ENCODE data around the gene NRXN3.

NRXN3 gene

DNA sequence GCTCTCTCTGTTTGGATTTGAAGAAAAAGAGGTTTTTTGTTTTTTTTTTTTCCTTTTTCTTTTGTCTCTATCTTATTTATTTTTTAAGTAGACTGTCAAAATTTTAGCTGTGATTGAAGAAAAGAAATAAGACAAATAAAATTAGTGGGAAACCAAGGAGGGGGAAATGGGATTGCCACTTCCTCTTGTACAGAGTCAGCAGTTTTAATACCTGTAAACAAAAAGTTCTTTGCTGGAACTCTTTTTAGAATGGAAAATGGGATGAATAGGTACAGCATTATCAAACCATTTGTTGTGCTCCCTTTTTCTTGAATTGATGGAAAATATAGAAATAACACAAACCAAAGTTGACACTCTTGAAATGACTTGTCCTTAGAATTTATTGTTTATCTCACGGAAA lies 1360.4 kb downstream of the NRXN3 start:
- no peak for DNase-seq (ENCODE audit: low read depth in 2 of 2)

DNA sequence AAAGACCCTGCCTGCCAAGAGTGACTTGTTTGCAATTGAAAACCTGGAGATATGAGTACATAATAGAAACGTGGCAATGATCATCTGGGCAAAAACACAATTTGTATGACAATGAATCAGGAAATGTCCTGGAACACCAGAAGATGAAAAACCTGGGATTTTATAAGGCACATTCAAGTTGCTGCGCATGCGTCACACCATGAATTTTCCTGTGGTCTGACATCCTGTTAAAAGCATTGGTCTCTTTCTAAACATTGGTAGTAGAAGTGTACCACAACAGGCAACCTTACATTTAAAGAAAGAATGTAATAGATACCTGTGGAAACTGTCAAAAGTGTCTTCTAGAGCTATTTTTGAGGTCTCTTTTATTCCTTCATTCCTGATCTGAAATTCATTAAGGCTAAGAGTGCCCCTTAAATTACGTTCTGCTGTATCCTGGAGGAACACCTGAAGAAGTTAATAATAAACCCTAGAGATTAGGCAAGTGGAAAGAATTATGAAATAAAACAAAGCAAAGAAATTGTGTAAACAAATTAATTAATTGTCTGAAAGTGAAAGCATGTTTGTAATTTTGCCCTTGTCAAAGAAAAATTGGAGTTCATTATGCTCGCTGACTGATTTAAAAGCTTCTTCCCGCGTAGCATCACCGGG lies 1364.7 kb downstream of the NRXN3 start:
- no peak for DNase-seq (ENCODE audit: low read depth in 2 of 2)

DNA sequence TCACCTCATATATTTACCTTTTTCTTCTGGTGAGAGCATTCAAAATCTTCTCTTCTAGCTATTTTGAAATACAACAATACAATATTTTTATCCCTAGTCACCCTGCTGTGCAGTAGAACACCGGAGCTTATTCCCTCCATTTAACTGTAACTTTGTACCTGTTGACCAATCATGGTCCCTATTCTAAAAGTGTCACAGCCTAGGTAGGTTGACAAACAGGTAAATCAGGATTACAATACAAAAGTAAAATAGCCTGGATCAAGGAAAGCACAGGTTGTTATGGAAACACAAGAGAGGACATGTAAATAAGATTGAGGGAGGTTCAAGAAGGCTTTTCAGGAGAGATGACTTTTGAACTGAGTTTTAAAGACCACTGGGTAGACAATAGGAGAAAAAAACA lies 1370.2 kb downstream of the NRXN3 start:
- DNase-seq (ENCODE audit: low read depth in 2 of 2), result no peak

DNA sequence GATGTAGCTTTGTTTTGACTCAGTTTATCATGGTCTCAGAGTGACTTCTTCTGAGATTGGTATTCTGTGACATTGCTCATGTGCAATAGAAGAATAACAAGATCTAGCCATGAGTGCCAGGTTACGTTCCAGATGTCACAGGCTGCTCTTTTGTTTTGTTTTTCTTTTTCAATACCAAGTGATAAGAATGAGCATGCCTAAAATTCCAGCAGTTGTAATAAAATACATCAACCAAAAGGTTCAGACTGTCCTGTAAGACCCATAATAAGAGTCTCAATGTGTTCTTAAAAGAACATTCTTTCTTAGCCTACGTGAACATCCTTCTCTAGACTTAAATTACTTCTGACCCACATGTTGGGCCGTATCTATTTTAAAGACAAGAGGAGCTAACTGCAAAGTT lies 1371.9 kb downstream of the NRXN3 start:
- no peak for DNase-seq (ENCODE audit: low read depth in 2 of 2)

DNA sequence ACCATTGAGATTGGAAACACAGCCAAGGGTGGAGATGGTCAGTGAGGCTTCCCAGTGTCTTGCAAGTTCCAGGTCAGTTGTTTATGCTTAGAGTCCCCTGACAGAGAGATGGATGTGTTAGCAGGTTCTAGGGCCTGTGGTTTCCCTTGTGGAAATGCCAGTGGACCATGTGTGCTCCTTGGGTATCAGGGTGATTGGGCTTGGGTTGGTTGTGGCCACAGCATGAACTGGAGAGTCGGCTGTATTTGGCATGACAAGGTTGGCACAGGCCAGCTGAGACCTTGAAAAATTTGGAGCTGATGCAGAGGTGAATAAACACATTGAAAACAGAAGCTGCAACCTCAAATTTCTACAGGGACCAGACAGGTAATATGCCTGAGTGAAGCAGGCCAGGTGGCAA lies 1373.2 kb downstream of the NRXN3 start:
- DNase-seq (ENCODE audit: low read depth in 2 of 2), result no peak

DNA sequence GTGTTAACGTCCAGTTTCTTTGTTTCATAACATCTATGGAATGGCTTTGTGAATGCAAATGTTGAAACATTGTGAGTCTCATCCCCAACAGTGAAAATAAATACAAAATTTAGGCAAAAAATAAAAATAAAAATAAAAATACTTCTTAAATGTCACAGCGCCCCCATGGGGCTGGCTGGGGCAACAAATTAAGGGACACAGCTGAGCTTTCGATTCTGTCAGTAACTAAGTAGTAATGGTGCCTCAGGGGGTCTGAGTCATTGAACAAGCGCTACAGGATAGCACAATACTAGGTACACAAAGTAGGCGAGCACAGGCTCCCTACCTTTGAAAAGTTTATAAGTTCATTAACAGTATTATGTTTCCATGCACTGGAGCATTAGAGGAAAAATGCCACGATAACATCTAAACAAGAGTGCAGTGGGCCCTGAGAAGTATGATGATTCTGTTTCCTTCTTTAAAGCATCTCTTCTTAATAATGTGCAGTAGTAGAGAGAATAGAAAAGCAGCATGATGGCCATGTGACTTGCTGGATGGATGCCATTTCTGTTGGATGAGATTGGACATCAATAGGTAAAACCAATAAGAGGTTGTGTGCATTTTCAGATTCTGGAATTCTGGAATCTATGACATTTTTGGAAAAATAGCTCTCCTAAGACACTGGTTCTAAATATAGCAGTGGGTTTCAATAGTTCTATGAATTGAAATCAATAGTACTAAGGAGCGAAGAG lies 1374.0 kb downstream of the NRXN3 start:
- DNase-seq (ENCODE audit: low read depth in 2 of 2), result no peak

DNA sequence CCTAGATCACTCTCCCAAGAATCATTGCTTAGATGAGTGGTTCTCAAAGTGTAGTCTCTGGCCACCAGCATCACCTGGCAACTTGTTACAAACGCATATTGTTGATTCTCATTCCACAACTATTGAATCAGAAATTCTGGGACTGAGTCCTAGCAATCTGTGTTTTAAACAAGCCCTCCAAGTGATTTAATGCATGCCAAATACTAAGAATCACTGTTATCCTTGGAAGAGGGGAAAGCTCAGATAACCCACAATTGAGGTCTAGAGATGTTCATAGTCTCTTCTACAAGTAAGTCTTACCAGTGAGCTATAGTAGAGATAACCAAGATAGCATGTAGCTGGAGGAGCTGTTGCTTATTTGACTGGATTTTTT lies 1374.5 kb downstream of the NRXN3 start:
- no peak for DNase-seq (ENCODE audit: low read depth in 2 of 2)

DNA sequence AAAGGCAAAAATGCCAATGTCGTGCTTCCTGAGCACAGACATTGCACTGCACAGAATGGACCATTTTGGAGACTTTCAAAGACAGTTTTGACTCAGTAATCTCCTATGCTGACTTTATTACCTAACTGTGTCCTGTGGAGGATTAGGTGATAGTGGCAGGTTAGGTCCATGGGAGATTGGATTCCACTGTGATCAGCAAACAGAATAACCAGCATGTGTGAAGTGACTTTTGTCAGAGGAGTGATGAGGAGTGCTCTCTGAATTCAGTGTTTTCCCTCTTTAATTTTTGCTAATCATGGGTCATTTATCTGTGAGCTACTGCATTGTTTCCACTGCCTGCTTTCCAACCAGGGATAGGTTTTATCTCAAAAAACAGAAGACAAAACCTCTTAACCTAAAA lies 1378.7 kb downstream of the NRXN3 start:
- no peak for DNase-seq (ENCODE audit: low read depth in 2 of 2)

DNA sequence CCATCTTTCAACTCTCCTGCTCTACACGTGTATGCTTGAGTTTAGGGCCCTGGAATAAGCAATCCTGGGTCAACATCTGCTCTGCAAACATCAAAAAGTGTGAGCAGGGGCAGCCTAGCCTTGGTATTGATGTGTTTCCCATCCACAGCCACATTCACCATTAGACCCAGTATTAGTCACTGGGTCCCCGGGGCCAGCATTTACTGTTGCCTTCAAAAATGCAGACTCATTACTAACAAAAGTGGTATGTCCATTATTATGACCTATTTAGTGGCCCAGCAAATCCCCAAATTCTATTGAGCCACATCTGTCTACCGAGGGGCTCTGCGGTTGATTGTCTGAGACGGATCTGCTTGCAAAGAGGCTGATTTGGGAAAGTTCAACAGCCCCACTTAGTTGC lies 1379.3 kb downstream of the NRXN3 start:
- no peak for DNase-seq (ENCODE audit: low read depth in 2 of 2)

DNA sequence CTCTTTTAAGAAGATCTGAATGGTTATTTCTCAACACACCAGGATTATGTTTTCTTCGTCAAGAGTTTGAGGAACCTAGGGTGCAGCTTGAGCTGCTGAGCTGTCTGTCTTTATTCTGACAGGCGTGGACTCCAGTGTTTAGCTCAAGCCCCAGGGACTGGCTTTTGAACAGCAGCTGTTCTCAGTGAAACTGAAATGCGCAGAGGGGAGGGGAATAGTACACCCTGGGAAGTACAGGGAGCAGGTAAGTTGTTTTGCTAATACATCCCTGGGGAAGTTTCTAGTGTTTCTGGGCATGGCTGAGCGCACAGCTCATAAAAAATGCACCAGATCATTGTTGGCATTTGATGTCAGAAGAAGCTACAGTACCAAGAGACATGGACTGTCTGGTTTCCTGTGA lies 1381.3 kb downstream of the NRXN3 start:
- DNase-seq (ENCODE audit: low read depth in 2 of 2), result no peak

DNA sequence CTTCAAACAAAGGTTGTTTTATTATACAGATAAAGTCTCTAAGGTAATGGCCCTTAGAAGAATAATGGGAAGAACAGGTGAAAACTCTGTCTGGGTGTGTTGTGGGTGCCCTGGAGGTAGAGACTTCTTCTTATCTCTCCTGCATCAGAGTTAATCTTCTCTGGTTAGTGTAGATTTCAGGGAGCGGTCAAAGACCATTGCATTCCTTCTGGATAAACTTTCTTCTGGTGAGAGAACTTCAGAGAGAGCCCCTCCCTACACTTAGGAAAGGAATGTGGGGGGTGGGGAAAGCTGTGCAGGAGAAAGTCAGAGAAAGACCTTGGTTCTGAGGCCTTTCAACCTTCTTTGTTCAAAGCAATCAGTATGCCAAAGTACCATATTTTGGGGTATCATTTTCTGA lies 1382.6 kb downstream of the NRXN3 start:
- no peak for DNase-seq (ENCODE audit: low read depth in 2 of 2)

DNA sequence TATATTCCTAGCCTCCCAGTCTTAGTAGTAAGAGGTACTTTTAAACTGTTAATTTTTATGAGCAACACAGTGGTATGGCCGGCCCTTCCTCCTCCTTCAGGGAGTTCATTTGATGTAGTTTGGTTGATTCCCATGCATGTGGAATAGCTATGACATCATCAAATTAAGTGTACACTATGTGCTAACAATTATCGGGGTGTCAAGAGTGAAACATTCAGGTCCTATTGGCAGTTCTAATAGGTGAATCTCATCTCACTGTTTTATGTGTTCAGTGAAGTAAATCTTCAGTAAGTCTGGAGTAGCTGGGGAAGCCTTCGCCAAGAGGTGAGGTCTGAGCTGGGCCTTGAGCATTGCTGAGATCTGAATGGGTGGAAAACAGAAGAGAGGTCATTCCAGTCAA lies 1384.6 kb downstream of the NRXN3 start:
- DNase-seq (ENCODE audit: low read depth in 2 of 2), result no peak

DNA sequence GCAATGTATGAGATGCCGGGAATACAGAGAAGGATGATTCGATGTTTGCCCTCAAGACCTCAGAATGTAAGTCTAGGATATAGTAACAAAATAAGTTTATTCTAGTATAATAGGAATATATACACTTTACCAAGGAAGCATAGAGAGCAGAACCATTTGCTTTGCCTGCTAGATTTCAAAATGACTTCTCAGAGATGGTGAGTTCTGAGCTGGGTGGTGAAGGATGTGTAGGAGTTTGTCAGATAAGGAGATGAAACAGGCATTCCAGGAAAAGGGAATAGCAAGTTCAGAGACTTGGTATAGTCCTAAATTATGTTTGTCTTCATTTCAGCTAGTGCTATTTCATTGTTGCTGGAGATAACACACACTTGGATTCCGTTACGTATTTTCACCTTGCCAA lies 1385.3 kb downstream of the NRXN3 start:
- DNase-seq (ENCODE audit: low read depth in 2 of 2), result no peak

DNA sequence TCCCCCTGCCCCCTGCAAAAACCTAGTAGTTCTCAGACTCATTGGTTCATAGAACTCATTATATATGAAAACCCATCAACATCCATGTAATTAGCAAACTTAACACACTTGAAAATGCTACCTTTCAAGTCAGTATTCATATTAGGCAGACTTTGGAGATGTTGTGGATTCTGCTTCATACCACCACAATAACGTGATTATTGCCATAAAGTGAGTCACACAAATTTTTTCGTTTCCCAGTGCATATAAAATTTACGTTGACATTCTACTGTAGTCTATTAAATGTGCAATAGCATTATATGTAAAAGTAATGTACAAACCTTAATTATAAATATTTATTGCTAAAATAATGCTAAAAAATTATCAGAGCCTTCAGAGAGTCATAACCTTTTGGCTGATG lies 1387.1 kb downstream of the NRXN3 start:
- DNase-seq (ENCODE audit: low read depth in 2 of 2), result no peak

DNA sequence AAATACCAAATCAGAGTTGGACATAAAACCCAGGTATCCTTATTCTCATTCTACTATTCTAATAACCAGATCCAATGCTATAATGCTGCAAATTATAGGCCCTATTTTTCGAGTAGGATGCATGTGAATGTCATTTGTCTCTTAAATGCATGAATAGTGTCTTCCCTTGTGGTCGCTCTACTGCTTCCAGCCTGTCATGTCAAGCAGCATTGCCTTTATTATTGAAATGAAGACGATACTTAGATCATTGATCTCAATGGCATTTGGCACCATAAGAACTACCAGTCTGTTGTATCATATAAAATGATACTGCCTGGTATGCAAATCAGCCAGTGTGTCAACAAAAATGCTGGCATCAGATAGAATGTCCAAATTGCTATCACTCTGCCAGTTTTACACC lies 1392.0 kb downstream of the NRXN3 start:
- DNase-seq (ENCODE audit: low read depth in 2 of 2), result no peak

DNA sequence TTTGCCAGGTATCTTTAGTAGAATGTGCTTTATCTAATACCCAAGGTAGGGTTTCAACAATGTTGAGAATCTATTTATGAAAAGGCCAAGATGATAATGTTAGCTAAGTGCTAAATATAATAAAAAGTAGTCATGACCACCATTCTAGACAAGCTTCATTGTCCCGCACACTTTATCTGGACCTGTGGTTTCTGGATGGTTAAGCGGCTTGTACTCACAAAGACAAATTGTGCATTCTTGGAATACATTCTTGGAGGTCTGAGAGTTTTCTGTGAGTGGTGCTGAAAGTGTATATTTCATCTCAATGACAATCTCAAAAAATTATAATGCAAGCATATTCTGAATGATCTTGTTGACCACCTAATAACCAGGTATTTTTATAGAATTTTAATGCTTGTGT lies 1394.2 kb downstream of the NRXN3 start:
- DNase-seq (ENCODE audit: low read depth in 2 of 2), result no peak

DNA sequence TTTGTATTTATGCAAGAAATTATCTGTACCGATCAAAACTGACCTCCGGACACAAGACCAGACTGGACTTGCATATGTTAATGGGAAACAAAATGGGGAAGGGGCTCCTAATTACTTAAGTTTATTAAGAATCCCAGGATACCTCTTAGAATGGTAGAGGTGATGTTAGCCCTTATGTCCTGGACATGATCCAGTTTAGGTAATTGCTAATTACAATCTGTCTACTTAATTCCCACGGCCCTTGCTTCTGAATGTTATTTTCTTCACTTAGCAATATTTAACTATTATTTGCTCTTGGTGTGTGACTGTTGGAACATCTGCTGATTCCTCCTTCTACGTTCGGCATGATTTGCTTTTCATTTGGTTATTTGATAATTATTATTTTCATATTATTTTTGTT lies 1397.1 kb downstream of the NRXN3 start:
- no peak for DNase-seq (ENCODE audit: low read depth in 2 of 2)

DNA sequence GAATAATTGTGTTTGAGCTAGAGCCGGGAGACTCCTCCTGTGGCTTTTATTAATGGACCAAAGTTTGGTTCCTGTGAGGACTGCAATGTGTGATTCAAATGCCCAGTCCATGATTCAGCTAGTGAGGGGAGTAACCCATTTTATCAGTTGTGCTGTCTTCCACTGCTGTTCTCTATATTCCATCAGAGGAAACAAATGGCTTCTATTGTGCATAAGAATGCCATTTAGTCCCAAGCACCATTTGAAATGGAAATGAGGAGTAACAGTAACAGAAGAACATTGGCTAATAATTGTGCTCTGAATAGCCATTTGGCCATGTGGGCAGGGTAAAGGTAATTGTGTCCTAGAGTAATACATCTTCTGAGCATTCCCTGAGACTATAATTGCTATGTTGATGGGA lies 1398.4 kb downstream of the NRXN3 start:
- DNase-seq (ENCODE audit: low read depth in 2 of 2), result no peak

DNA sequence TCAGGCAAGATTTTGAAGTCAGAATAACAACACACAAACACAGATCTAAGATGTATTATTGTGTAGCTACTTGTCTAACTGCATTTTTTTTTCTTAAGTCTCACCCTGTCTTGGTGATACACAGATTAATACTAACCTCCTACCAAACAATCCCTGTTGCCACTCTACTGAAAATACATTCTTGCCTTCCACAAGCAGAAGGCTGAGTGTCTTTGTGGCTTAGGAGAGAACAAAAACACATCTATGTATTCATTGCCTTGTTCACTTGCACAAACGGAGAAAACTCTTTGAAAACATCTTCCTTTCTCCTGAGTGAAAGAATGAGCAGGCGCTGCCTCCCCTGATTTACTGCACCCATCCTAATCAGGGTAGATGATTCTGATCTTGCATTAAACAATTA lies 1398.9 kb downstream of the NRXN3 start:
- DNase-seq (ENCODE audit: low read depth in 2 of 2), result no peak

DNA sequence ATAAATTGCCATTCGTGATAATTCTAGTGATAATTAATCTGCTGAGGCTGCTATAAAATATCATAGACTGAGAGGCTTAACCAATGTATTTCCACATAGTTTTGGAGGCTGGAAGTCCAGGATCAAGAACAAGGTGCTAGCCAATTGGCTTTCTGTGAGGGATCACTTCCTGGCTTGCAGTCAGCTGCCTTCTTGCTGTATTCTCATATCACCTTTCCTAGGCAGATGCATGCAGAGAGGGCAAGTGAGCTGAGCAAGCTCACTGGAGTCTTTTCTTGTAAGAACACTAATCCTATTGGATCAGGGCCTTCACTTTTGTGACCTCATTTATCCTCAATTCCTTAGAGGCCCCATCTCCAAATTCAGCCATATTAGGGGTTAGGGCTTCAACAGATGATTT lies 1400.5 kb downstream of the NRXN3 start:
- no peak for DNase-seq (ENCODE audit: low read depth in 2 of 2)

DNA sequence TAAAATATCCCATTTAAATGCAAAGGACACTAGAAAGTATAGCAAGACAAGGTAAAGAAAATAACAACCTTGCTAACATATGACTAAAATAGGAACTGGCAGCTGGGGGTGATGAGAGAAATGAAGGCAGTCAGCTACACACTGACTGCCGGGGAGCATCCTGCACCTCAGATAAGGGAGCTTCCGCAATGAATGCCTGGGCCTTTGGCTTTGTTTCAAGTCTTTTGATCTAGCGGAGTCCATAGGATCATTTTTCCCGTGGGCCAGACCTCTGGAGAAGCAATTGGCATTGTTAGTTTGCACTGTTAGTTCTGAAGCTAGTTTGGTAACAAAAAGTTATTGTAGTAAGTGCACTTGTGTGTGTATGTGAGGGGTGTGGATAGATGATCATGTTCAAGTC lies 1401.2 kb downstream of the NRXN3 start:
- no peak for DNase-seq (ENCODE audit: low read depth in 2 of 2)

DNA sequence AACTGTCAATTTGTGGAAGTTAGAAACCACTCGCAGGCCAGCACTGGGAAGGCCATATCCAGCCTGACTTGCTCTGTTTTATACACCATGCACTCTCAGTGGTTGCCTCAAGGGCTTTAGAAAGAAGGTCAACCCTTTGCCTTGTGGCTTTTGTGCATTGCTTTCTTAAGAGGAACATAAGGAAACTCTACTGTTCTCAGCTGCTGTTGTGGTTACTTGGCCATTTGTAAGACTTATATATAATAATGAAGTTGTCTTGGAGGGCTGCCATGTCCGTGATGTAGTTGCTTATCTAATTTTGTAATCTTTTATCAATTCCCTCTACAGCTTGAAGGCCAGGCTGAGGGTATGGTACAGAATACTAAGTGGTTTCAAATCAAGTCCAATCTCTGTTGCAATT lies 1403.3 kb downstream of the NRXN3 start:
- DNase-seq (ENCODE audit: low read depth in 2 of 2), result no peak

DNA sequence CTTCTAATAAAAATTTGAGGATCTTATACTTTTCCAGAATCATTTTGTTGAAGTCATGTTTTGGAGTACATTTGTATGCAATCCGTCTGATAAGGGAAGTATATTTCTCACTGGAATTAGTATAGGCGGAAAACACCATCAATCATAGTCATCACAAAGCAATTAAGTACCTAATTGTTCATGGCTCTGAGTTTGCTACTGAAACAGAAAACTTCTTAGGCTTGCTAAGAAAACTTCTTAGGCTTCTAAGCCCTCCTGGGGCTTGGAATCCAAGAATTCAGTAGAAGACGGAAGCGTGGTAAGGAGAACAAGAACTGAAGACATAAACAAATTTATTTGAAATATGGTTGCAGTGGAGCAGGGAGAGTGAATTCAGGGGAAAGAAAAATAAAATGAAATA lies 1404.9 kb downstream of the NRXN3 start:
- no peak for DNase-seq (ENCODE audit: low read depth in 2 of 2)

DNA sequence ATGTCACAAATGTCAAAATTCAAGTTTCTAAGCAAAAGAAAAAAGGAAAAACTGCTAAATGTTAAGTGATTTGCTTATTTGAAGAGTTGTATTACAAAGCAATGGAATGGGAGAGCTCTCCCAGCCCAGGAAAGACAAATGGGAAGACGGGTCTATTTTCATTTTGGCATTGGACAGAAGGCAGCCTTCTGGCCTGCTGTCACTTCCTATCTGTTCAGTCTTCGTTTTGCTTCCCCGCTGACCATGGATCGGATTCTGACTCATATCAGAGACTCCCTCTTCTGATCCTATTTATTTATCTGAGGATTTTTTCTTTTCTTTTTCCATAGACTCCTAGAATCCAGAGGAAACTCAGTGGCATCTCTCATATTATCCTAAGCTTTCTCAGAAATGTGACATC lies 1406.3 kb downstream of the NRXN3 start:
- no peak for DNase-seq (ENCODE audit: low read depth in 2 of 2)

Data from stimulated activated CD8-positive, alpha-beta memory T cell treated with anti-CD3 and anti-CD28 coated beads, Interleukin-2, amount 100 ng/mL, for 48 hours (primary cell).